Measurements from ENCODE around the gene TMEM179. TPM values are rescaled to one million over a fixed set of nuclear protein-coding genes. Genes with fewer than 3 reads are reported as not detected.

The TMEM179 gene
- total RNA-seq, 1 donor, result not detected

DNA sequence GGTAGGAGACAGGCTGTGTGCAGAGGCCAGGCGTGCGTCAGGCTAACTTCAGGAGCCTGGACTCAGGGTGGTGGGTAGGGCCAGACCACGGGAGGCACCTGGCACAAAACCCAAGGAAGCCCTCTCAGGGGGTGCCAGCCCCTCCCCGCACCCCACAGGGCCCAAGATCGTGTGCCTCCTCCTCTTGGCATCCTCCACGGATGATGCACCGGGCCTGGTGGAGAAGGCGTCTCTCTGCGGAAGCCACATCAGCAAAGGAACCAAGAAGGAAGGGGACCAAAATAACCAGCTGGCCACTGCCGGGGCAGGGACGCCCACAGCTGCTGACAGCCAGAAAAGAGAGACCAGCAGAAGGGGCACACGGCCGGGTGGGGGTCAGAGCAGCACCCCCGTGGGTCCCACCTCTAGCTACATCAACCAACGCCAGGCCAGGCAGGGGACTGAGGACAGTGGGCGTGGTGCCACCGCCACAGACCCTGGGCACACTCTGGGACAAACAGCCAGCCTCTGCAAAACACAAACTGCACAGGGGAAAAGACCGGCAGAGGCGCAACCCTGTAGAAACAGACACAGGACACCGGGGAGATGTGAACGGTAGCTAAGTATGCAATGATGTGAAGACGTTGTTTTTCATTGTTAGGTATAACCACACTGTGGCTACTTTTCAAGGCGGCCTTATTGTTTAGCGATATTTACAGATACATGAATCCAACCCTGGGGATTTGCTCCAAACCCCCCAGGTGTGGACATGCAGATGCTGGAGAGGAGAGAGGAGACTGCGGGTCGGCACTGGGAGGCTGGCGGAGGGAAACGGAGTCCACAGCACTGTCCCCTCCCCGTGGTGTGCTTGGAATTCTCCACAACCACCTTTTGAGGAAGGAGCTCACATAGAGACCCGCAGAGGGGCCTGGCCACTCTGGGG lies 51.1 kb downstream of the TMEM179 start:
- no peak overlapping the region for H3K4me3 ChIP-seq (ENCODE audit: low read depth, low read length)
- DNase-seq (ENCODE audit: low read depth), result no peak
- TF ChIP-seq, protein P1, sequence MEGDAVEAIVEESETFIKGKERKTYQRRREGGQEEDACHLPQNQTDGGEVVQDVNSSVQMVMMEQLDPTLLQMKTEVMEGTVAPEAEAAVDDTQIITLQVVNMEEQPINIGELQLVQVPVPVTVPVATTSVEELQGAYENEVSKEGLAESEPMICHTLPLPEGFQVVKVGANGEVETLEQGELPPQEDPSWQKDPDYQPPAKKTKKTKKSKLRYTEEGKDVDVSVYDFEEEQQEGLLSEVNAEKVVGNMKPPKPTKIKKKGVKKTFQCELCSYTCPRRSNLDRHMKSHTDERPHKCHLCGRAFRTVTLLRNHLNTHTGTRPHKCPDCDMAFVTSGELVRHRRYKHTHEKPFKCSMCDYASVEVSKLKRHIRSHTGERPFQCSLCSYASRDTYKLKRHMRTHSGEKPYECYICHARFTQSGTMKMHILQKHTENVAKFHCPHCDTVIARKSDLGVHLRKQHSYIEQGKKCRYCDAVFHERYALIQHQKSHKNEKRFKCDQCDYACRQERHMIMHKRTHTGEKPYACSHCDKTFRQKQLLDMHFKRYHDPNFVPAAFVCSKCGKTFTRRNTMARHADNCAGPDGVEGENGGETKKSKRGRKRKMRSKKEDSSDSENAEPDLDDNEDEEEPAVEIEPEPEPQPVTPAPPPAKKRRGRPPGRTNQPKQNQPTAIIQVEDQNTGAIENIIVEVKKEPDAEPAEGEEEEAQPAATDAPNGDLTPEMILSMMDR (IDR thresholded peaks at IDR 0.05; ENCODE audit: insufficient read depth, low read depth, low read length), result no peak

DNA sequence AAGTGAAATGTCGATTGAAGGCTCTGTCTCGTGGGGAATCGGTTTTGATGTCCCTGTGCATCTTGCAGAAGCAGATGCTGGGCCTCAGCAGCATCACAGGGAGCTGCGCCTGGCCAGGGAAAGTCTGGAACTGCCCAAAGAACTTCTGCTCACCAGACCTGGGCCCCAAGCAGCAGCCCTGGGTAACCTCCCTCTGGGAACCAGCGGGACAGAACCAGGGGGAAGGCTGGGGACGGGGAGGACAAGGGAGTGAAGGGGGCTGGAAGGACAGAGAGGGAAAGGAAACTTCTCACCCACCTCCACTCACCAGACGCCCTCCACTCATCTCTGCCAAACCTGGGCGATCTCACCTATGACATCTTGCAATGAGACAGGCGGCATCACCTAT lies 51.8 kb downstream of the TMEM179 start:
- H3K4me3 ChIP-seq (ENCODE audit: low read depth, low read length), result no peak overlapping the region
- no peak for DNase-seq (ENCODE audit: low read depth)
- TF ChIP-seq, protein P1 (IDR thresholded peaks at IDR 0.05; ENCODE audit: insufficient read depth, low read depth, low read length), result no peak

DNA sequence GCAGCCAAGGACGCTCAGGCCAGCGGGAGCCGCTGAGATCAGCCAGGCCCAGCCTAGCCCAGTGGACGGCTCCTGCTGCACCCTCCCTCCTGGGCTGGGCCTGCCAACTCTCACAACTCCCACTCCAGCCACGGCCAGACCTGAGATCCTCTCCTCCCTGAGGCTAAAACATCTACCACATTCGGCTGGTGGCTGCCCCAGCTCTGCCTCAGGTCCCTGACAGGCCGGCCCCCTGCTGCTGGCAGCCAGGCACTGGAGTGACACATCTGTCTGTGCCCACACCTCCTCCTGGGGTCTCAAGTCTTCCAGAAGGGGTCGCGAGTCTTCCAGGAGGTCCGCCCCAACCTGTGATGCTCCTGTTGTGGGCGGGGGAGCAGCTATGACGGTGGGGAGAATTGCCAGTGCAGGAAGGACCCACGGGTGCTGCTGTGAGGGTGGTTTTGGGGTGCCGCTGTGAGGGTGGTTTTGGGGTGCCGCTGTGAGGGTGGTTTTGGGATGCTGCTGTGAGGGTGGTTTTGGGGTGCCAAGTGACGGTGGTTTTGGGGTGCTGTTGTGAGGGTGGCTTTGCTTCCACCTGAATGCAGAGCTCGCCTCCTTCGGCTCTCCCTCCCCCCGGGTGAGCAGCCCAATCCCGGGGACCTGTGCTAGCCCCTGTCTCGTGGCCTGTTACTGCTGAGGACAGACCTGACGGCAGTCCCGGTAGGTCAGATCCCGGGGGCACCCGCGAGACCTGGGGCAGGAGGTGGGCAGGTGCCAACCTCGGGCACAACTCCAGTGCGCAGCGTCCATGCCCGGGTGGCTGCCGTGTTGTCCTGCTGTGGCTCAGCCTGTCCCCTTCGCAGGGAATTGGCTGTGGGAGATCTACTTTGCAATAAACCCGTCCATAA lies 52.5 kb downstream of the TMEM179 start:
- no peak overlapping the region for H3K4me3 ChIP-seq (ENCODE audit: low read depth, low read length)
- TF ChIP-seq, protein P1 (IDR thresholded peaks at IDR 0.05; ENCODE audit: insufficient read depth, low read depth, low read length), result no peak
- no peak for DNase-seq (ENCODE audit: low read depth)

DNA sequence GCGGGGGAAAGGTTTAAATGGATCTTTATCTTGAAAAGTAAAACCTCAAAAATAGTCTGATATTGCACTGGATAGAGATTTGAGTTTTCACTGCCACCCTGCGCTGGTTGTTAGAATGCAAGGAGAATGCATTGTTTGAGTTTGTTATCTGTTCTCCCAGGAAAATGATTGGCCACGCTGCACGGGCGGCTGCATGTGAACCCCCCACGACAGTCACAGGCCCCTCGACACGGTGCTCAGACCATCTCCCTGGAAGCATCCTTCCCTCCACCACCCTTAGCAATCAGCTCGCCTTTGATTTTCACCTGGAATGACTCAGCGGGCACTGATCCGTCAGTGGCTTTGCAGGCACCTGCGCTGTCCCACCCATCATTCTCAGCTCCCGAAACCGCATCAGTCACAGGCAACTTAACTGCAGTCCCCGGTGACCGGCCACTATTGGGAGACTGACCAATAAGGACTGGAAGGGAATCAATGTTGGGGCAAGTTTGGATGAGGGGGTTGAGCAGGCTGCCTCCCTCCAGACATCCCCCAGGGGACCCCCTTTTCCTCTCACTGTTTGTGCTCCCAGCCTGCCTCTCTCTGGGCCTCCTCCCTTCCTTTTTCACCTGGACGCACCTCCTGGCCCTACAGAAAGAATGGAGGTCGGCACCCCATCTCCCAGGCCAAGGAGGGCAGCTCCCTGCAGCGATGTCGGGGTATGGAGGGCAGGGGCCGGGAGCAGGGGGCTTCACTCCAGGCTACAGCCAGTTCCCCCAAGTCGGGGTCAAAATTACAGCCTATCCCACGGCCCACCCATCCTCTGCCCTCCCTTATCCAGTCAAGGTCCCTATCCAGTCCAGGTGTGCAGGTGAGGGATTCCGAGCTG lies 53.5 kb downstream of the TMEM179 start:
- DNase-seq (ENCODE audit: low read depth), result peak; percentile 2
- H3K4me3 ChIP-seq (ENCODE audit: low read depth, low read length), result no peak overlapping the region
- TF ChIP-seq, protein P1 (IDR thresholded peaks at IDR 0.05; ENCODE audit: insufficient read depth, low read depth, low read length), result no peak

DNA sequence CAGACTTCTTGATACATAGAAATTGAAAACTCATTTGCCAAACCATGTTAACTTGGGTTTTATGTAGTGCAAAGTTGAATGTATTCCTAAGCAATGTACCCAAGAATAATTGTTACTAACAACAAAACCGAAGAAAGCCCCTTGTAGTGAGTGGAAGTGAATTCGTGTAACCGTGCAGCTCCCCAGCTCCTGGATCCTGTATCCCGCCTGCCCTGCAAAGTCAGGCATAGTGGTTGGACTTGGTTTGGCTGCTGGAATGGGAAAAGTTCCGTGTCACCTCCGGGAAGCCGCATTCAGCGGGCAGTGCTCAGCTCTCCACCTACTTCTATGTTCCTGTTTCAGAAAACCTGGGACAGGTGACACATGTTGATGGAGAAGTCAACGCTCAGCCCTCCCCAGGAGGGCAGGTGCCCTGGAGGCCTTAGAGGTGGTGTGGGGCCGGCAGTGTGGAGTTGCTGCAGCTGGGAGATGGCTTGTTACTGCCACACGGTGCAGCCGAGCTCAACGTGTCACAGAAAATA lies 54.2 kb downstream of the TMEM179 start:
- DNase-seq (ENCODE audit: low read depth), result no peak
- TF ChIP-seq, protein P1 (IDR thresholded peaks at IDR 0.05; ENCODE audit: insufficient read depth, low read depth, low read length), result no peak
- H3K4me3 ChIP-seq (ENCODE audit: low read depth, low read length), result no peak overlapping the region
